GM21528 (cell line): ENCODE results near the gene ADAM23.

ENCODE experiments used
- ATAC-seq: cut with Tn5 transposase; IDR thresholded peaks from one replicate; pipeline ENCODE4 v1.9.1; 2021; ENCODE audit warnings: mild to moderate bottlenecking, moderate library complexity; ENCODE audit not compliant: unreplicated experiment, low FRiP score

ADAM23 gene

DNA sequence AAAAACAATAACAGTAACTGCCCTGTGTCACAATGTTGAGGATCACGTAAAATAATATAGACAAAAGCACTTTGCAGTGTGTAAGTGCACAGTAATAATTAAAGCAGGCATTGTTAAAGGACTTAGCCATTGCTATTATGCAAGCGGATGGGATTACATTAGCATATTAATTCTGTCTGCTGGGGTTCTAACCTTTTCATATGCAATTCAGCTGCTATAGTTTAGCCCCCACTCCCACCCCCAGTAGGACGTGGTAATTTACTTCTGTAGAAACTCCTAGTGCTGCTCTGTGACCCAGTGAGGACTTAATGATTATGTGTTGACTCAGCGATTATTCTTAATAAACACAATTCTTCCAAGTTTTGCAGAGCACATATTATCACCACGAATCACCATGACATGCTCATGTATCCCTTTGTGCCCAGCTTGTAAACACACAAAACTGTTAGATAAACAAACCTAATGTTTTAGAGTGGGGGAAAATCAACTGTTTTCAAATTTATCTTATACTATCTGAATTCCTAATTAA is 5.1 kb upstream of the ADAM23 start:
- ATAC-seq = no peak

DNA sequence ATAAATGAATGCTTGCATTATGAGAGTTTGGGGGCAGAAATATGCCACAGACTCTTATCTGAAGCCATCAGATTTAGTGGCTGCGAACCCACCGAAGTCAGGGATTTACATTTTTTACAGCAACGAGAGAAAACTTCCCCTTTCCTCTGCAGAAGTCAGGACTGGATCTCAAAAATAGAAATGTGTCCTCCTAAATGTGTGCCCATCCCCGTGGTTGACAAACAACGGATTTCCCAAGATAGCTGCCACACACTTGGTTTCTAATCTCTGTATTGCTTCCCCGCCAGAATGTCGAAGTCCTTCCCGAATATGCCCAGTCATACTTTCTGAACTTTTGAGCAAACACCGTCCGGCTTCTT is 879 bp upstream of the ADAM23 start:
- no peak for ATAC-seq

- peak; percentile 62 for ATAC-seq
These were observed 599 bp downstream of the ADAM23 start for GRCh38 chr2:206443735-206444527.

GRCh38 chr2:206445948-206446347 is 2.6 kb downstream of the ADAM23 start:
- no peak for ATAC-seq

DNA sequence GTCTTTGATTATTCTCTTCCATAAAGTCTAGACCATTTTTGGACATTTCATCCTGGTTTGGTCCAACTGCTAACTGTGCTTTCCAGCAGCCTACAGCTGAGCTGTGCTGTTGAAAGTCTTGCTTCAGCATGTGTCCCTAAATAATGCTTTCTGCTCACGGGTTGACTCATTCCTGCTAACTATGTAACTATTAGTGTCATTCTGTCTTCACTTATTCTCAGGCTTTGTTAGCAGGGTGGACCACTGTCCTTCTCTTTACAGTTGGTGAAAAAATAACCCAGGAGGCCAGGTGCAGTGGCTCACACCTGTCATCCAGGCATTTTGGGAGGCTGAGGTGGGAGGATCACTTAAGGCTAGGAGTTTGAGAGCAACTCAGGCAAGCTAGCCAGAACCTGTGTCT is 8.9 kb downstream of the ADAM23 start:
- no peak for ATAC-seq

DNA sequence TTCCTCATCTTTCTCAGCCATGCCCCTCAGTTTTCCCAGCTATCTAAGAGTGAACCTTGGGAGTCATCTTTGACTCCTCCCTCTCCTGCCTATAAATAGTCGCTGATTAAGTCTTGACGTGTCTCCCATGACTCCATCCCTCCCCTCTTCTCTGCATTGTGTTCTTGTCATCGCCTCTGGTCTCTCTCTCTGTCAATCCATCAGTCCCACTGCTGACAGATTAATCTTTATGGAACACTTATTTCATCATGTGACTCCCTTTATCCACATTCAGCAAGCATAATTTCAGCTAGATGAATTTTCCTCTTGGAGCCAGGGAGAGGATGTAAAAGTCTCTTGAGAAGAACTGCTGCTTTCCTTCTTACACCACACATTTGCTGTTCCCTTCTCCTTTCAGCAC is 9.4 kb downstream of the ADAM23 start:
- ATAC-seq = no peak

GRCh38 chr2:206456078-206456754 is 12.9 kb downstream of the ADAM23 start:
- no peak for ATAC-seq

DNA sequence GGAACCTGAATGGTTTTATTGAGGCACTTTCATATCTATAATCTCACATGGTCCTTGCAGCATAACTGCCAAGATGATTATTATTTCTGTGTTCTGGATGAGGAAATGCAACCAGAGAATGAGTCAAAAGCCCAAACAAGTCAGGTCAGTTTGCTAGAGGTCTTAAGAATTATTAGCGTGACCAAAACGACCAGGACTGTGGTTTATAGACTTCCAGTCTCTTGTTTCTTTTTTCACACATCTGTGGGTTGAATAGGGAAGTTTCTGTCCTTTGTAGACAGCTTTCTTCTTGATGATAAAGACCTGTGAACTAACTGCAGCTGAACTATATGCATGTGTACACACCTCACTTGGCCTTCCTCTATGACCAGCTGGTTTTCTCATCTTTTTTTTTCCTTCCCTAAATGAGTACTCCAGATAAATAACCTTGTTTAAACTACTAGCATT is 13.9 kb downstream of the ADAM23 start:
- ATAC-seq = peak; percentile 94

DNA sequence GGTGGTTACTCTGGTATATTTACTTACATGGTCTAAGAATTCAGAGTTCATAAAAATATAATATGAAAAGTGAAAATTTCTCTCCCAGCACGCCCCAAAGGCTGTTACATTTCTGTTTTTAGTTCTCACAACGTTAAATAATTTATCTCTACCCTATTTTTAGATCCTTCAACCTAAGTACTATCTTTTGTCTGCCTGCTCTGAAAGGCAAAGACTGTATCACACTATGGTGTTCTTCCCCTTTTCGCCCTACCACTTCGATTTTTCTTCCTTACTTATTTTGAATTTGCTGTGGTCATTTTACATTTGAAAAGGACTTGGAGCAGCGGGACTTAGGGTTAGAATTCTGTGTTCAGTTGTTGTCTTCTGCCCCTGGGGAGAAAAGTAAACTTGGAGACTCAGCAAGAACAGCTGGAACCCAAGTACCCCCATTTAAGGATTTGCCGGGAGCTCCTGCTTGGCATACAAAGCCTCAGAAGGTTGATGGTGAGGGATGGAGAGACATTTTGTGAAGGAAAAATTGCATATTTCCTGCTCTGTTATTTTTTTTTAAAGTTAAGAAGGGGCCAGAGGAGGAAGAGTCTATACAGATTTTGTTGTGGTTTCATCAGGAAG is 19.0 kb downstream of the ADAM23 start:
- no peak for ATAC-seq

- ATAC-seq = no peak
These were observed 20.4 kb downstream of the ADAM23 start for GRCh38 chr2:206463685-206464084.

- ATAC-seq = no peak
These were observed 21.3 kb downstream of the ADAM23 start for GRCh38 chr2:206464597-206464996.

DNA sequence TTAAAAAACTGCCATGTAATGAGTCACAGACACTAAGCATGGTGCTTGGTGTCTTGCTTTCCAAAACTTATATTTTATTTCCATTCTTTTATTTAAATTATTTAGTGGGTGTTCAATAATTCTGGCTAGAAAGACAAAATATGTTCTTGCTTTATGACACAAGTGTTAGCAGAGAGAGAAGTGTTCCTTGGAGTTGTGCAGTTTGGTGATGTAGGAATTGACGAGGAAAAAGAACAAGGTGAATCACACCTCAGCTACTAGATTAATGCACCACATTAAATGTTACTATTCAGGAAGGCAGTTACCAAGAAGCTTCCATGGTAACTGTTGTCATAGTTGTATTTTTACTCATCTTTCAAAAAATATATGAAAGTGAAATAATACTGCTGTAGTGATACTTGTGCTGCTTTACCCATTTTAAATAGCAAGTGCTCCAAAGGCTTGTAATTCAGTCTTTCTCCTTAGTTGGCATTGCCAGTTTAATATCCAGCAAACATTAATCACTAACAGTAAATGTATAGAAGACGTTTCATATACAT is 28.3 kb downstream of the ADAM23 start:
- no peak for ATAC-seq

DNA sequence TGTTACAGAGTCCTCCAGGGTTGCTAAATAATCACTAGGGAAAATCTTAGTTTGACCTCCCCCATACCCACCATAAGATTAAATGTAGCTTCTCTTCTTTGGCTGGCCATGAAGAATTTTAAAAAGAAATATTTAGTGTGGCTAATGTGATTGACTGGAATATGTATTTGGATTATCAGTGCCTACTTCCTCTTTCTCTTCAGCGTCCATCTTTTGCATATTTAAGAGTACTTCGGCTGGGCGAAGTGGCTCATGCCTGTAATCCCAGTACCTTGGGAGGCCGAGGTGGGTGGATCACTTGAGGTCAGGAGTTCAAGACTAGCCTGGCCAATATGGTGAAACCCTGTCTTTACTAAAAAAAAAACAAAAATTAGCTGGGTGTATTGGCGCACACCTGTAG is 28.8 kb downstream of the ADAM23 start:
- ATAC-seq = no peak

GRCh38 chr2:206474099-206474498 is 30.8 kb downstream of the ADAM23 start:
- ATAC-seq = no peak

- ATAC-seq = no peak
These were observed 34.0 kb downstream of the ADAM23 start for GRCh38 chr2:206477296-206477695.

- no peak for ATAC-seq
These were observed 35.0 kb downstream of the ADAM23 start for GRCh38 chr2:206478340-206478739.

GRCh38 chr2:206480161-206480560 is 36.8 kb downstream of the ADAM23 start:
- no peak for ATAC-seq

DNA sequence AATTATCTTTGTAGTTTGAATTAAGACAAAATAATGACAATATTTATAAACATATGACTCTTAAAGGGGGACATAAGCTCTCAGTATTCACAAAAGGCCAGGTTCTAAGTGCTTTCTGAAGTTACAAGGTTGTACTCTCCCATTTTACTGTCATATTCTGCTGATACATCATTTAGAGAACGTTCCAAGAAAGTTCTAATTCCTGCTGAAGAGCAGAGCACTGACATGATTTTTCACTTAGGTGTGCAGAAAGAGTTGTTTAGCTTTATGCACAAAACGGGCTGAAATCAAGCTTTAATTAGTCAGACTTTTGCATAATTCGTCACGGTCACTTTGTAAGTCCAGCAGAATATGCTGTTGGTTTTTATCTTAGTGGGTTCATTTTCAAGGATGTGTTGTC is 37.3 kb downstream of the ADAM23 start:
- ATAC-seq = no peak

GRCh38 chr2:206481056-206481455 is 37.7 kb downstream of the ADAM23 start:
- no peak for ATAC-seq

- no peak for ATAC-seq
These were observed 38.8 kb downstream of the ADAM23 start for GRCh38 chr2:206482123-206482522.

- no peak for ATAC-seq
These were observed 39.3 kb downstream of the ADAM23 start for GRCh38 chr2:206482633-206483032.
